Measurements from ENCODE around the gene TXNRD1.

DNA sequence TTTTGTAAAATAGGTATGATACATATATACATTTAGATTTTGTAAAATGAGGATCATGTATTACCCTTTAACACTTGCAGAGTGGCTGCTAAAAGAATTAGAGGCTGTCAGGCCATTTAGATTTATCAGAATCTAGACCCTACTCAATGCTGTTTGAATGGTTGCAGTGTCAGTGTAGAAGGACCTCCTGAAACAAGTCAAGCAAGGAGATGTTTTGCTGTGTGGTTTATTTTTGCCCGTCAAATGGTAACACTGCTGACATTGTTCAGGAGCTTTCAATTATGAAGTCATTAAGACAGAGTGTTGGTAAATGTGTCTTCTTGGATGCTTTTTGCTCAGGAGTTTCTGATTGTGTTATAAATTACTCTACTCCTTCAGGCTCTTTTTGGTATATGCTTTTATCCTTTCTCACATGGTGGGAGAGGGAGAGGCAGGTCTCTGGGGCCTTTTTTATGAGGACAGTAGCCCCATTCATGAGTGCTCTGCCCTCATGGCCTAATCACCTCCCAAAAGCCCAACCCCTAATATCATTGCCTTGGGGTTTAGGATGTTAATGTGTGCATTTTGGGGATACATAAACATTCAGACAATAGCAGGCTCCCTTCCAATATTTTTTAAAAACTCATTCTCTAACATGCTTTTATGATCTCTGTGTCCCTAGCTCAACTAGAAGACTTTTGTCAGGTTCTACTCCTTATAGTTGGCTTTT, 104.5 kb downstream of the TXNRD1 start:
- TF ChIP-seq, protein P1, sequence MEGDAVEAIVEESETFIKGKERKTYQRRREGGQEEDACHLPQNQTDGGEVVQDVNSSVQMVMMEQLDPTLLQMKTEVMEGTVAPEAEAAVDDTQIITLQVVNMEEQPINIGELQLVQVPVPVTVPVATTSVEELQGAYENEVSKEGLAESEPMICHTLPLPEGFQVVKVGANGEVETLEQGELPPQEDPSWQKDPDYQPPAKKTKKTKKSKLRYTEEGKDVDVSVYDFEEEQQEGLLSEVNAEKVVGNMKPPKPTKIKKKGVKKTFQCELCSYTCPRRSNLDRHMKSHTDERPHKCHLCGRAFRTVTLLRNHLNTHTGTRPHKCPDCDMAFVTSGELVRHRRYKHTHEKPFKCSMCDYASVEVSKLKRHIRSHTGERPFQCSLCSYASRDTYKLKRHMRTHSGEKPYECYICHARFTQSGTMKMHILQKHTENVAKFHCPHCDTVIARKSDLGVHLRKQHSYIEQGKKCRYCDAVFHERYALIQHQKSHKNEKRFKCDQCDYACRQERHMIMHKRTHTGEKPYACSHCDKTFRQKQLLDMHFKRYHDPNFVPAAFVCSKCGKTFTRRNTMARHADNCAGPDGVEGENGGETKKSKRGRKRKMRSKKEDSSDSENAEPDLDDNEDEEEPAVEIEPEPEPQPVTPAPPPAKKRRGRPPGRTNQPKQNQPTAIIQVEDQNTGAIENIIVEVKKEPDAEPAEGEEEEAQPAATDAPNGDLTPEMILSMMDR (IDR thresholded peaks at IDR 0.05): no peak
- no peak for TF ChIP-seq POLR2A (IDR thresholded peaks at IDR 0.05)

Measured in prostate gland (tissue), 2 donors.